Activated CD4-positive, alpha-beta T cell treated with anti-CD3 and anti-CD28 coated beads, Interleukin-2, amount 10 ng/mL, durations not matched to agents 7 days and 5 days (primary cell): ENCODE data around the gene PDZD2. TPM values are rescaled to one million over a fixed set of nuclear protein-coding genes. Genes with fewer than 3 reads are reported as not detected.

Experiments
- CTCF ChIA-PET: fragments of 350-600 bp; sonication (Branson Sonifier 250); formaldehyde crosslinking; loops from one replicate; lab custom pipeline; 2021; ENCODE audit warnings: antibody characterized with exemption; lab: Charles Lee
- POLR2A ChIA-PET: fragments of 350-600 bp; sonication (Branson Sonifier 250); formaldehyde crosslinking; loops from one replicate; lab custom pipeline; 2021; ENCODE audit warnings: antibody characterized with exemption; lab: Charles Lee
- DNase-seq: peaks from one replicate; pipeline ENCODE4 v3.0.0-alpha.2; 2020
- H3K27ac Mint-ChIP-seq: one replicate; pipeline ENCODE4 v1.8.0; 2021; ENCODE audit warnings: mild to moderate bottlenecking, moderate library complexity, mixed read lengths
- H3K27me3 Mint-ChIP-seq: one replicate; pipeline ENCODE4 v1.8.0; 2021; ENCODE audit warnings: mixed read lengths
- H3K36me3 Mint-ChIP-seq: one replicate; pipeline ENCODE4 v1.8.0; 2021; ENCODE audit warnings: low read depth, mixed read lengths
- H3K4me1 Mint-ChIP-seq: one replicate; pipeline ENCODE4 v1.8.0; 2021; ENCODE audit warnings: mixed read lengths
- H3K4me3 Mint-ChIP-seq: one replicate; pipeline ENCODE4 v1.8.0; 2021; ENCODE audit warnings: mild to moderate bottlenecking, moderate library complexity, mixed read lengths
- H3K9me3 Mint-ChIP-seq: one replicate; pipeline ENCODE4 v1.8.0; 2021; ENCODE audit warnings: mixed read lengths
- total RNA-seq, 2 experiments: library from RNA; stranded (reverse); gene quantifications; one replicate each; pipeline ENCODE4 v1.2.3, GENCODE V29; 2021

Gene PDZD2
- total RNA-seq, 2 experiments from 2014 or later, result not detected

DNA sequence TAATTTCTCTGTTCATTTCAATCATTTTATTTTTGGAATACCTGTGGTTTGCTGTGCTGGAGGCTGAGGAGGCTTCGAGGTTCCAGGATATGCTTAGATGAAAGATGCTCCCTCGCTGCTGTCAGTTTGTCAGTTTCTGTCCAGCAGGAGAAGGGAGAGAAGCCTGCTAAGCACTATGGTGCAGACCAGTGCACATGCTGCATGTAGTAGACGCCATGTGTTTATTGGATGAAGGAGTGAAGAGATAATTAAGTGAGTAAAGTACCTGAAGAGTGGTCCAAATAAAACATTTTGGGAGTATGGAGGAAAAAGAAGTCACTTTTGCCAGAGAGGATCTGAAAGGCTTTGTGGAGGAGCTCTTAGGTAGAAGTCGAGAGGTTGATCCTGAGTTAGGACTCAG lies 2.1 kb downstream of the PDZD2 start:
- DNase-seq, result no peak
- no peak overlapping the region for H3K4me3 Mint-ChIP-seq
- CTCF ChIA-PET, result no interaction called here
- H3K9me3 Mint-ChIP-seq, result no peaks in the 10 kb centered on the region
- H3K27ac Mint-ChIP-seq, result no peak overlapping the region
- peaks cover 21% of the 10 kb centered on the region for H3K27me3 Mint-ChIP-seq
- H3K36me3 Mint-ChIP-seq, result no peaks in the 10 kb centered on the region
- POLR2A ChIA-PET, result no interaction called here
- H3K4me1 Mint-ChIP-seq, result peaks cover 4% of the 10 kb centered on the region

- ChIA-PET CTCF (interaction anchor here (0.6 kb wide), 1 partner anchor 42 kb away, joined by 3 read pairs; no protein-coding TSS in a partner anchor), POLR2A (no interaction called here)
- Mint-ChIP-seq H3K36me3 (no peaks in the 10 kb centered on the region), H3K27me3 (peaks cover 19% of the 10 kb centered on the region), H3K4me3 (no peak overlapping the region), H3K27ac (no peak overlapping the region), H3K4me1 (peaks cover 4% of the 10 kb centered on the region), H3K9me3 (no peaks in the 10 kb centered on the region)
- DNase-seq, result no peak
Measured at GRCh38 chr5:31641575-31641974, 2.6 kb downstream of the PDZD2 start.

GRCh38 chr5:31645420-31646081 lies 6.6 kb downstream of the PDZD2 start:
- CTCF ChIA-PET, result no interaction called here
- Mint-ChIP-seq H3K27ac (no peak overlapping the region), H3K27me3 (no peaks in the 10 kb centered on the region), H3K4me1 (no peaks in the 10 kb centered on the region), H3K9me3 (no peaks in the 10 kb centered on the region), H3K4me3 (no peak overlapping the region), H3K36me3 (no peaks in the 10 kb centered on the region)
- no peak for DNase-seq
- POLR2A ChIA-PET, result no interaction called here

- H3K4me3 Mint-ChIP-seq, result no peak overlapping the region
- H3K9me3 Mint-ChIP-seq, result no peaks in the 10 kb centered on the region
- DNase-seq, result no peak
- H3K27me3 Mint-ChIP-seq, result no peaks in the 10 kb centered on the region
- POLR2A ChIA-PET, result no interaction called here
- H3K4me1 Mint-ChIP-seq, result no peaks in the 10 kb centered on the region
- H3K36me3 Mint-ChIP-seq, result no peaks in the 10 kb centered on the region
- CTCF ChIA-PET, result no interaction called here
- no peak overlapping the region for H3K27ac Mint-ChIP-seq
Measured at GRCh38 chr5:31648326-31648725, 9.4 kb downstream of the PDZD2 start.

DNA sequence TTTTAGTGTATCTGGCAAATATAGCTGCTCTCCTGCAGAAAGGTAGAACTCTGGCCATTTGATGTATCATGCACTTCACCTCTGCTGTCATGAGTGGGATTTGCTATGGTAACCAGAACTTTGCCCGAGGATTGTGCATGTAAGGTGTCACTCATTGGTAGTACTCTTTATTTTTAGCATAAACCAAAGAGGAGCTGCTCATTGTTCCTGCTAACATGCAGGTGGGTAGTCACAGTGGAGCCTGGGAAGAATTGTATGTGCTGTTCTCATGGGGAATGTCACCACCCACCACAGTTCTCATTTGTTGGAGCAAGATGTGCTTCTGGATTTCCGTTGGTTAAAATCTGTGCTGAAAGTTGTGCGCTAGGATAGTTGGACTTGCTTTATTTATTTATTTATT lies 12.3 kb downstream of the PDZD2 start:
- Mint-ChIP-seq H3K36me3 (no peaks in the 10 kb centered on the region), H3K4me1 (no peaks in the 10 kb centered on the region), H3K27ac (no peak overlapping the region), H3K27me3 (no peaks in the 10 kb centered on the region), H3K9me3 (no peaks in the 10 kb centered on the region), H3K4me3 (no peak overlapping the region)
- ChIA-PET CTCF (no interaction called here), POLR2A (no interaction called here)
- no peak for DNase-seq

DNA sequence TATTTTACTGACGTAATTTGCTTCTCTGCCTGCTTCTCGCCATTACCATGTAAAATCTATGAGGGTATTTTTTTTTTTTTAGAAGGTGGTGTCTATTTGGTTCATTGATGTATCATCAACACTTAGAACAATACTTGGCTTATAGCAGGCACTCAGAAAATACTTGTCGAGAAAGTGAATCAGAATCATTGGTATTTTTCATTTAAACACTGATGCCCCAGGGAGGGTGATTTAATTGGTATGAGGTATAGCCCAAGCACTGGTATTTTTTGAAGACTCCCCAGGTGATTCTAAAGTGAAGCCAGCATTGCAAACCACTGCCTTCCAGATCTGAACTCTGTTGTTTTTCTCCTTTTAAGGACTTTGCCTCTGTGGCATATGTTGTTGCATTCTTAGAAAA lies 16.6 kb downstream of the PDZD2 start:
- H3K4me3 Mint-ChIP-seq, result no peak overlapping the region
- H3K9me3 Mint-ChIP-seq, result peaks cover 5% of the 10 kb centered on the region

GRCh38 chr5:31656806-31657205 lies 17.9 kb downstream of the PDZD2 start:
- H3K36me3 Mint-ChIP-seq, result no peaks in the 10 kb centered on the region
- no peak for DNase-seq
- peaks cover 5% of the 10 kb centered on the region for H3K9me3 Mint-ChIP-seq
- no peaks in the 10 kb centered on the region for H3K4me1 Mint-ChIP-seq
- H3K27ac Mint-ChIP-seq, result no peak overlapping the region
- CTCF ChIA-PET, result no interaction called here
- H3K27me3 Mint-ChIP-seq, result peaks cover 3% of the 10 kb centered on the region
- POLR2A ChIA-PET, result no interaction called here
- H3K4me3 Mint-ChIP-seq, result no peak overlapping the region

More for the DNA sequence above, 16.6 kb downstream of the PDZD2 start:
- no peak for DNase-seq
- ChIA-PET POLR2A (no interaction called here), CTCF (no interaction called here)
- H3K27ac Mint-ChIP-seq, result no peak overlapping the region
- peaks cover 3% of the 10 kb centered on the region for H3K27me3 Mint-ChIP-seq
- no peaks in the 10 kb centered on the region for H3K4me1 Mint-ChIP-seq
- no peaks in the 10 kb centered on the region for H3K36me3 Mint-ChIP-seq

- Mint-ChIP-seq H3K36me3 (no peaks in the 10 kb centered on the region), H3K27ac (no peak overlapping the region), H3K9me3 (peaks cover 5% of the 10 kb centered on the region), H3K4me3 (no peak overlapping the region), H3K27me3 (peaks cover 3% of the 10 kb centered on the region), H3K4me1 (no peaks in the 10 kb centered on the region)
- POLR2A ChIA-PET, result no interaction called here
- no peak for DNase-seq
- CTCF ChIA-PET, result no interaction called here
Measured at GRCh38 chr5:31657315-31657979, 18.5 kb downstream of the PDZD2 start.

- Mint-ChIP-seq H3K27me3 (peaks cover 3% of the 10 kb centered on the region), H3K4me1 (no peaks in the 10 kb centered on the region), H3K36me3 (no peaks in the 10 kb centered on the region), H3K4me3 (no peak overlapping the region), H3K27ac (no peak overlapping the region), H3K9me3 (peaks cover 5% of the 10 kb centered on the region)
- CTCF ChIA-PET, result no interaction called here
- no peak for DNase-seq
- POLR2A ChIA-PET, result no interaction called here
Measured at GRCh38 chr5:31661257-31661656, 22.3 kb downstream of the PDZD2 start.

- H3K36me3 Mint-ChIP-seq, result no peaks in the 10 kb centered on the region
- no peak overlapping the region for H3K4me3 Mint-ChIP-seq
- CTCF ChIA-PET, result no interaction called here
- no peak overlapping the region for H3K27ac Mint-ChIP-seq
- peaks cover 3% of the 10 kb centered on the region for H3K27me3 Mint-ChIP-seq
- no peak for DNase-seq
- POLR2A ChIA-PET, result no interaction called here
- no peaks in the 10 kb centered on the region for H3K4me1 Mint-ChIP-seq
- peaks cover 5% of the 10 kb centered on the region for H3K9me3 Mint-ChIP-seq
Measured at GRCh38 chr5:31663519-31663918, 24.6 kb downstream of the PDZD2 start.

GRCh38 chr5:31664566-31664965 lies 25.6 kb downstream of the PDZD2 start:
- Mint-ChIP-seq H3K9me3 (no peaks in the 10 kb centered on the region), H3K4me3 (no peak overlapping the region), H3K27ac (no peak overlapping the region), H3K36me3 (no peaks in the 10 kb centered on the region), H3K27me3 (no peaks in the 10 kb centered on the region), H3K4me1 (no peaks in the 10 kb centered on the region)
- ChIA-PET CTCF (interaction anchor here (0.6 kb wide), 1 partner anchor 709 kb away, joined by 5 read pairs; no protein-coding TSS in a partner anchor), POLR2A (no interaction called here)
- no peak for DNase-seq

- CTCF ChIA-PET, result no interaction called here
Measured at GRCh38 chr5:31671339-31671741, 32.4 kb downstream of the PDZD2 start.

DNA sequence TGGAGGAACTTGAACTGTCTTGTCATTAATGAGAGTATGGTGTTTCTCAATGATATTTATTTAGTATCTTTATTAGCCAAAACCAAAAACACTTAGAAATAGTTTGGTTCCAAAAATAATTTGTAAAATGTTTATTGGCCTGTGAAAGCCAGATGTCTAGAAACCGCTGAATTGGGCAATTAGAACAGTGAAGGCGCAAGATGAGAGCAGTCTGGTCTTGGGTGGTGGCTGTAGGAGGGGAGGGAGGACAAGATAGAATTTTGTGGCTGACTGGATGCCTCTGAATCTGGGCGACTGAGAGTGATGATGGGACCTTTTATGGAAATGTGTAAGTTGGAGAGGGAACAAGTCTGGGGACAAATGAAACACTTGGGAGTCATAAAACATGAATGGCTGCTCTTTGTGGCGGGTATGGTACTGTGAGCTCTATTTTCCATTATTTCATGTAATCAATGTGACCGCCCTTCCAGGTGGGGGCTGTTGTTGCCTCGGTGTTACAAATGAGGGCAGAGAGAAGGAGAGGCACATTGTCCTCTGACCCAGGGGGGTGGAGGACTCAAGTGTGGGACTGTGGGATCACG lies 35.5 kb downstream of the PDZD2 start:
- Mint-ChIP-seq H3K9me3 (no peaks in the 10 kb centered on the region), H3K4me3 (no peak overlapping the region), H3K27me3 (no peaks in the 10 kb centered on the region), H3K36me3 (no peaks in the 10 kb centered on the region), H3K4me1 (no peaks in the 10 kb centered on the region), H3K27ac (no peak overlapping the region)
- POLR2A ChIA-PET, result no interaction called here
- CTCF ChIA-PET, result no interaction called here
- DNase-seq, result no peak

More at GRCh38 chr5:31671339-31671741, 32.4 kb downstream of the PDZD2 start:
- H3K9me3 Mint-ChIP-seq, result no peaks in the 10 kb centered on the region
- no peak for DNase-seq
- no peaks in the 10 kb centered on the region for H3K36me3 Mint-ChIP-seq
- POLR2A ChIA-PET, result no interaction called here
- H3K4me1 Mint-ChIP-seq, result no peaks in the 10 kb centered on the region
- no peak overlapping the region for H3K4me3 Mint-ChIP-seq
- no peak overlapping the region for H3K27ac Mint-ChIP-seq
- no peaks in the 10 kb centered on the region for H3K27me3 Mint-ChIP-seq
